Measurements from ENCODE around the gene DNAJC5.

DNAJC5 gene

GRCh38 chr20:63942969-63943807 lies 48.3 kb downstream of the DNAJC5 start:
- H3K4me3 ChIP-seq (ENCODE audit: low read length), result no peak overlapping the region
- TF ChIP-seq ZNF274 (IDR thresholded peaks at IDR 0.05; ENCODE audit: low read depth, low read length), result no peak

- no peak for TF ChIP-seq ZNF274 (IDR thresholded peaks at IDR 0.05; ENCODE audit: low read depth, low read length)
- H3K4me3 ChIP-seq (ENCODE audit: low read length), result no peak overlapping the region
Observed at GRCh38 chr20:63943808-63944077, 48.8 kb downstream of the DNAJC5 start.

- no peak overlapping the region for H3K4me3 ChIP-seq (ENCODE audit: low read length)
- TF ChIP-seq ZNF274 (IDR thresholded peaks at IDR 0.05; ENCODE audit: low read depth, low read length), result no peak
Observed at GRCh38 chr20:63944078-63944941, 49.4 kb downstream of the DNAJC5 start.

- no peak for TF ChIP-seq ZNF274 (IDR thresholded peaks at IDR 0.05; ENCODE audit: low read depth, low read length)
- H3K4me3 ChIP-seq (ENCODE audit: low read length), result no peak overlapping the region
Observed at GRCh38 chr20:63945031-63945658, 50.2 kb downstream of the DNAJC5 start.

- TF ChIP-seq ZNF274 (IDR thresholded peaks at IDR 0.05; ENCODE audit: low read depth, low read length), result no peak
- H3K4me3 ChIP-seq (ENCODE audit: low read length), result no peak overlapping the region
Observed at GRCh38 chr20:63945921-63946920, 51.3 kb downstream of the DNAJC5 start.

GRCh38 chr20:63946986-63947637 lies 52.2 kb downstream of the DNAJC5 start:
- TF ChIP-seq ZNF274 (IDR thresholded peaks at IDR 0.05; ENCODE audit: low read depth, low read length), result no peak
- no peak overlapping the region for H3K4me3 ChIP-seq (ENCODE audit: low read length)

- no peak for TF ChIP-seq ZNF274 (IDR thresholded peaks at IDR 0.05; ENCODE audit: low read depth, low read length)
Observed at GRCh38 chr20:63947638-63948456, 52.9 kb downstream of the DNAJC5 start.

GRCh38 chr20:63950701-63951397 lies 55.9 kb downstream of the DNAJC5 start:
- H3K4me3 ChIP-seq (ENCODE audit: low read length), result no peak overlapping the region
- TF ChIP-seq ZNF274 (IDR thresholded peaks at IDR 0.05; ENCODE audit: low read depth, low read length), result no peak

More at GRCh38 chr20:63947638-63948456, 52.9 kb downstream of the DNAJC5 start:
- no peak overlapping the region for H3K4me3 ChIP-seq (ENCODE audit: low read length)

- no peak overlapping the region for H3K4me3 ChIP-seq (ENCODE audit: low read length)
- TF ChIP-seq ZNF274 (IDR thresholded peaks at IDR 0.05; ENCODE audit: low read depth, low read length), result no peak
Observed at GRCh38 chr20:63951398-63952209, 56.7 kb downstream of the DNAJC5 start.

- no peak for TF ChIP-seq ZNF274 (IDR thresholded peaks at IDR 0.05; ENCODE audit: low read depth, low read length)
- no peak overlapping the region for H3K4me3 ChIP-seq (ENCODE audit: low read length)
Observed at GRCh38 chr20:63952210-63952535, 57.2 kb downstream of the DNAJC5 start.

- no peak for TF ChIP-seq ZNF274 (IDR thresholded peaks at IDR 0.05; ENCODE audit: low read depth, low read length)
- H3K4me3 ChIP-seq (ENCODE audit: low read length), result no peak overlapping the region
Observed at GRCh38 chr20:63952769-63953168, 57.8 kb downstream of the DNAJC5 start.

Measured in GM08714 (cell line).